Spleen (tissue), 7 donors: ENCODE measurements around the gene COG8.

ENCODE experiments used
- CTCF ChIP-seq, 11 experiments: fragments of 200-600 bp in 7 of 11; fragments of 450-650 bp in 4 of 11; sonication (generic) in 4 of 11; IDR thresholded peaks in 8 of 11; conservative IDR thresholded peaks in 3 of 11; 1 replicate in 7 of 11; 2 replicates in 4 of 11; pipeline versions ENCODE4 v1.4.0 to v1.8.0; 2016 to 2021; ENCODE audit warnings: antibody characterized with exemption in 11 of 11, inconsistent platforms in 4 of 11, mild to moderate bottlenecking in 1 of 11
- POLR2A ChIP-seq, 3 donors: fragments of 450-650 bp; IDR thresholded peaks; one replicate each; pipeline ENCODE4 v1.5.1; 2017; ENCODE audit warnings: antibody characterized with exemption in 3 of 3, mild to moderate bottlenecking in 1 of 3
- donor health status: DM: no; HTN: no; CAD: no; lungs with moderate emphysema.
- donor health status: DM: no; HTN: no; CAD: no.
- donor health status: DM: no; HTN: no; CAD: no.

DNA sequence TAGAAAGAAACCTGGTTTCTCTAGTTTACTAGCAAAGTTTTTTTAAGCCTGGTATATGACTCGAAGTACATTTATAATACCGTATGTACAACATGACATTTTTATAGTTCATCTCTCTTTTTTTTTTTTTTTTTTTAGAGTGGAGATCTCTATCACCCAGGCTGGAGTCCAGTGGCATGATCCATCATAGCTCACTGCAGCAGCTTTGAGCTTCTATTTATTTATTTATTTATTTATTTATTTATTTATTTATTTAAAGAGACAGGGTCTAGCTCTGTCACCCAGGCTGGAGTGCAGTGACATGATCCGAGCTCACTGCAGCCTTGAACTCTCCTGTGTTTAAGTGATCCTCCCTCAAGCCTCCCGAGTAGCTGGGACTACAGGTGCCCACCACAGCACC is 54.1 kb downstream of the COG8 start:
- TF ChIP-seq CTCF (IDR thresholded peaks at IDR 0.05 in 8 of 11, conservative IDR thresholded peaks at IDR 0.05 in 3 of 11) (no peak), POLR2A (IDR thresholded peaks at IDR 0.05) (no peak)
